ENCODE results near the gene POLR1H.

Gene POLR1H

DNA sequence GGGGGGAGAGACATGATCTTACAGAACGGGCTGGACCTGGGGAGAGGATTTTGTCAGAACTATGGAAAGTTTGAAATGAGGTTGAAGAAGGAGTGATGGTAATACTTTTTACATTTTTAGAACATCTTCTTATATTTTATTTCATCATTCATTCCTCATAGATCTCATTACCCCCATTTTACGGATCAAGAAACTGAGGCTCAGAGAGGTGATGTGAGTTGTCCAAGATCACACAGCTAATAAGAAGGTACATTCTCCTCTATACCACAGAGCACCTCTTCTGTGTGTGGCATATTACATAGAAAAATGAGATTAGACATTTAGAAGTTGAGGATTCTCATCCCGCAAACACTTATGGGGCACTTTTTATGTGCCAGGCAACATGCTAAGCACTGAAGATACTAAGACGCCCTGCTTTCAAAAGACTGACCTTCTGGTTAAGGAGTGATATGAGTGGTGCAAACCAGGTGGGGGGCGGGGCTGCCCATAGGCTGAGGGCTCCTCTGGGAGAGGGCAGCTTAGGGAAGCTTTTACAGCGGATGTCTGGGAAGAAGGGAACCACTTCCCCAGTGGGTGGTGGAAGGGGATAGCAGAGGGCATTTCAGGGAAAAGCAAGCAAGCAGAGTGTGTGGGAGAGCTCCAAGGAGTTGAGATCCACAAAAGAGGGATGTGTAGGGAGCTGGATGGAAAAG is 31.9 kb downstream of the POLR1H start:
- TF ChIP-seq, protein P1, sequence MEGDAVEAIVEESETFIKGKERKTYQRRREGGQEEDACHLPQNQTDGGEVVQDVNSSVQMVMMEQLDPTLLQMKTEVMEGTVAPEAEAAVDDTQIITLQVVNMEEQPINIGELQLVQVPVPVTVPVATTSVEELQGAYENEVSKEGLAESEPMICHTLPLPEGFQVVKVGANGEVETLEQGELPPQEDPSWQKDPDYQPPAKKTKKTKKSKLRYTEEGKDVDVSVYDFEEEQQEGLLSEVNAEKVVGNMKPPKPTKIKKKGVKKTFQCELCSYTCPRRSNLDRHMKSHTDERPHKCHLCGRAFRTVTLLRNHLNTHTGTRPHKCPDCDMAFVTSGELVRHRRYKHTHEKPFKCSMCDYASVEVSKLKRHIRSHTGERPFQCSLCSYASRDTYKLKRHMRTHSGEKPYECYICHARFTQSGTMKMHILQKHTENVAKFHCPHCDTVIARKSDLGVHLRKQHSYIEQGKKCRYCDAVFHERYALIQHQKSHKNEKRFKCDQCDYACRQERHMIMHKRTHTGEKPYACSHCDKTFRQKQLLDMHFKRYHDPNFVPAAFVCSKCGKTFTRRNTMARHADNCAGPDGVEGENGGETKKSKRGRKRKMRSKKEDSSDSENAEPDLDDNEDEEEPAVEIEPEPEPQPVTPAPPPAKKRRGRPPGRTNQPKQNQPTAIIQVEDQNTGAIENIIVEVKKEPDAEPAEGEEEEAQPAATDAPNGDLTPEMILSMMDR (IDR thresholded peaks at IDR 0.05): no peak

DNA sequence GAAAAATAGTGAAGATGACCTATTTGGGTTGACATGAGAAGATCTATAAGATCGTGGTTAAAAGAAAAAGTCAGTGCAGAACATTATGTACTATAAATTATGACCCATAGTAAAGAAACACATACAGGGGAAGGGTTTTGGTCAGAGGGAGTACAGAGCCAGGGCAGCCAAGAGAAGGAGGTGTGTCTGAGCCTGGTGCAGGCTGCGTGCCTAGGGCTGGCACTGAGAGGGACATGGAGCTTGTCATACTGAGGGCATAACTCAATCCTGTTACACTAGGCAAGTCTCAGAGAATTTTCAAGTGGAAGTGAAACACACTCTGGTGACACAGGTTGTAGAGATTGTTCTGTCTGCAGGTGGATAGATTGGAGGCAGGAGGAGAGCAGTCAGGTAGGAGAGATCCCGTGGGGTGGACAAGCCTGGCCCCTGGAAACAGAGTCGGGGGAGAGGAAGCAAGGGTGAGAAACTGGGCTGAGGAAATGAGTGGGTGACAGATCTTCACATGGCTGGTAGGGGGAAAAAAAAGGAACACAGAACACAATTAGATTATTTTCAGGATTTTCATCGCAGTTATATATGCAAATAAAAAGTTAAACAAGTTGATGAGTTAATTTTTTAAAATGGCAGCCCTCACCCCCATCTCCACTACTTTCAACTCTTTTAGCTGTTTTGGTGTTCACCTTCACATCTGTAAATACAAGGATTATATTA is 33.0 kb downstream of the POLR1H start:
- TF ChIP-seq, protein P1 (IDR thresholded peaks at IDR 0.05): no peak

DNA sequence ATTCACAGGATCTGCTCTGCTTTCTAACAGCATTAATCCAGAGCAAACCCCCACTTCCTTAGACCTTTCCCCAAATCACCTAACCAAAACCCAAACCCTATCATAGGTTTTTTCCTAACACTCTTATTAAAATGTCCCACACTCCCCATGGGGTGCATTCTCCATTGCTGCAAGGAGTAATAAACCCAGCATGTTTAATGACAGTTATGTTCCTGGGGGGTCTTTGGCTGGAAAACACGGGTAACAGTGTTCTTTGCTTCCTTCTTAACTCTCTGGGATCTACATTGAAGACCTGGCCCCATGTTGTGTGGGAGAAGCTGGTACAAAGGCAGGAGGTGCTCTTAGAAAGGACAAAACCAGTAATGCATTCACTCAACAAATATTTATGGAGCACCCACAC is 35.8 kb downstream of the POLR1H start:
- TF ChIP-seq, protein P1 (IDR thresholded peaks at IDR 0.05): no peak

DNA sequence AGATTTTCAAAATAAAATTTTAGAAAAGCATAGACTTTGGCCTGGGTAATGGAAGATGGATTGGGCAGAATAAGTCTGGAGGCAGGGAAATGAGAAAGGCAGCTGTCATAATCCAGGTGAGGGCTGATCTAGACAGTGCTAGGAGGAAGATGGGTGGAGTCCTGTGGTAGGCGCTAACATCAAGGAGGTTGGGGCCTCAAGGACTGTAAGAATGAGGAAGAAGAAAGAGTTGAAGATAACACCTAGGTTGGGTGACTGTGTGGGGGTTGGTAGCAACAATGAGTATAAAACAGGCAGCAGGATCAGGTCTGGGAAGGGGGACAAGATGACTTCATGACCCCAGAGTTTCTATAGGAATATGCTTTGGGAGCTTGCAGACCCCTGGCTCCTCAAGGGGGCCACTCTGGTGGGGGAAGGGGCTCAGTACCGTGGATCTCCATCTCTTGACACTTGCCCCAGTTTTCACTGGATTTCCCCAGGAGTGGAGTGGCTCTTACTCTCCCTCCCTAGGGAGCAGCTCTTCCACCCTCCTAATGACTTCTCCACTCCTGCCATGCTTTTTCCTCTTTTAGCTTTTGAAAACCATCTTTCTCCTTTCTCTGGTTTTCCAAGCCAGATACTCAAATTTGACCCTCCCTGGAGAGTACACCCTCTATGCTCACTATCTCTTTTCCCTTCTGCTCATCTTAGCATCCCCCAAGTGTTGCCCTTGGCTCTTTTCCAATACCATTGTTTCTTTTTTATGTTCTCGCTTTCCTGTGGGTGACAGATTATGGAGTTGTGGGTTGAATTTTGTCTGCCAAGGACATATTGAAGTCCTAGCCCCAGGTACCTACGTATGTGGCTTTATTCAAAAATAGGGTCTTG is 37.1 kb downstream of the POLR1H start:
- TF ChIP-seq, protein P1 (IDR thresholded peaks at IDR 0.05): no peak

DNA sequence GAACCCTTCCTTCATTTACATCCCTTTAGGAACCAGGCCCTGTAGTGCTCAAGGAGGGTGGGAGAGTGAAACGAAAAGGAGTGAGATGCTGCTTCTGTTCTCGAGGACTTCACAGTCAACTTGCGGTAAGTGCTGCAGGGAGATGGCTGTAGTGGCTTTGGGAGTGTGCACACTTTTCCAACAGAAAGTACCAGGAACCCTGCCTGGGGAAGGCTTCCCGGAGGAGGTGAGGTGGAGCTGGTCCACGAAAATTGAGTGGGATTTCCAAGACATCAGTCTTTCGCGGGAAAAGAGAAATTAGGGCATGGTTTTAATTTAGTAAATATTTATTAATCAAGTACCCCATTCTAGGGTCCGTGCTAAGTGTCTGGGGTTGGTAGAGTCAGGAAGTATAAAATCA is 39.1 kb downstream of the POLR1H start:
- TF ChIP-seq, protein P1 (IDR thresholded peaks at IDR 0.05): no peak

DNA sequence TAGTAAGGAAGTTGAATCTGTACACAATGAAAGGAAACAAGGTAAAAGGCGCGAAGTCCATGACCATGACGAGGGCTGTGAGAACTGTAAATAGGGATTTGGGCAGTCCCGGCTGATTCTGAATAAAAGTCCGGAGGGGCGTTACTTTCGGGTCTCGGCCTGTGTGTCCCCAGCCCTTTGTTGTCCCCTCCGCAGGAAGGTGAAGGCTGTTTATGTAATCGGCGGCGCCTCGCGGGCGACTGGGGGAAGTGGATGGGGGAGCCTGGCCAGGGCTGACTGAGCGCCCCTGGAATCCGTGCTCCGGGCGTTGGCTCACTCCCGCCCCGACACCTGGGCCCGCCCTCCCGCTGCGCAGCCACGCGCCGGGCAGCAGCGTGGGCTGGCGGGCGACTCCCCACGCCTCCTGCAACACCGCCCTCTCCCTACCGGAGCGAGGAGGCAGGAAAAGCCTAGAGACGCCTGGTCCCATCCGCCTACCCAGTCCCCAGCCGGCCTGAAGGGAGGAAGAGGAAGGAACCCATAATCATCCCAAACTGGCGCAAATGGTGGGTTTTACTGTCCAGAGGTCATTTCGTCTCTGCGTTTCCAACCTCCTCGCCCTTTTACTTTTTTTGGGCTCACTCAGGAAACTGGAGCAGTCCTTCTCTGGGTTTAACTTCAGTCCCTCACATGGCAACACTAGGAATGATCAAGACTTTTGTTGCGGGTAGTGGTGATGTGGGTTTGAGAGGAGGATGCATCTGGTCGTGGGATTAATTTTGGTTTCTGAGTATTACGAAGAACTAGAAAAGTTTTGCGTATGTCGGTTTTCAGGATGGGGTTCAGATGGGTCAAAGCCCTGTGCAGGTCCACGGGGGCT is 39.7 kb downstream of the POLR1H start:
- TF ChIP-seq, protein P1 (IDR thresholded peaks at IDR 0.05): no peak
